SJSA1 (cell line): ENCODE results near the gene TMCO6. TPM values are rescaled to one million over a fixed set of nuclear protein-coding genes. Genes with fewer than 3 reads are reported as not detected.

Source experiments
- DNase-seq, 2 experiments: peaks; one replicate each; pipeline ENCODE4 v3.0.0-alpha.2; 2015 to 2020; ENCODE audit warnings: low spot score in 2 of 2, low read depth in 1 of 2
- H3K27ac ChIP-seq: fragments of 250-450 bp; sonication (Bioruptor Pico); 2 replicates; pipeline ENCODE4 v1.5.1; 2020; ENCODE audit warnings: mild to moderate bottlenecking, moderate library complexity
- H3K27me3 ChIP-seq: fragments of 250-450 bp; sonication (Bioruptor Pico); replicated peaks from 2 replicates; pipeline ENCODE4 v1.5.1; 2020; ENCODE audit warnings: mild to moderate bottlenecking, moderate library complexity
- H3K36me3 ChIP-seq: fragments of 250-450 bp; sonication (Bioruptor Pico); 2 replicates; pipeline ENCODE4 v1.5.1; 2020; ENCODE audit warnings: mild to moderate bottlenecking
- H3K4me1 ChIP-seq: fragments of 250-450 bp; sonication (Bioruptor Pico); replicated peaks from 2 replicates; pipeline ENCODE4 v1.6.1; 2021; ENCODE audit warnings: mild to moderate bottlenecking
- H3K4me3 ChIP-seq: fragments of 250-450 bp; sonication (Bioruptor Pico); 2 replicates; pipeline ENCODE4 v1.5.1; 2020; ENCODE audit warnings: mild to moderate bottlenecking
- H3K9me3 ChIP-seq: fragments of 250-450 bp; sonication (Bioruptor Pico); replicated peaks from 2 replicates; pipeline ENCODE4 v1.5.1; 2020; ENCODE audit warnings: mild to moderate bottlenecking
- total RNA-seq: library from RNA; depleted of rRNA; stranded (reverse); fragments of >200 nt; shearing (Covaris generic); gene quantifications from 2 replicates; pipeline ENCODE4 v1.2.3, GENCODE V29; 2014

The TMCO6 gene
- total RNA-seq, 1 experiment from 2014 or later: 17.9 TPM

GRCh38 chr5:140671472-140672125, 32.3 kb downstream of the TMCO6 start:
- no peaks in the 10 kb centered on the region for H3K27me3 ChIP-seq
- H3K27ac ChIP-seq: no peak overlapping the region
- H3K36me3 ChIP-seq: peaks cover 98% of the 10 kb centered on the region
- no peaks in the 10 kb centered on the region for H3K9me3 ChIP-seq
- H3K4me3 ChIP-seq: no peak overlapping the region
- DNase-seq: no peak
- no peaks in the 10 kb centered on the region for H3K4me1 ChIP-seq

- H3K4me3 ChIP-seq: no peak overlapping the region
- H3K36me3 ChIP-seq: peaks cover 98% of the 10 kb centered on the region
- DNase-seq: no peak
Observed at GRCh38 chr5:140672455-140673186, 33.4 kb downstream of the TMCO6 start.

GRCh38 chr5:140673187-140673976, 34.1 kb downstream of the TMCO6 start, which contains the start of gene DND1:
TSS of gene DND1 (minus strand) at chr5:140673576. CDS start at chr5:140673542, 34 bp downstream.
- DNase-seq: peak in 1 of 2 experiments; percentile 51
- no peaks in the 10 kb centered on the region for H3K9me3 ChIP-seq
- H3K27me3 ChIP-seq: no peaks in the 10 kb centered on the region
- H3K36me3 ChIP-seq: peaks cover 98% of the 10 kb centered on the region
- H3K4me3 ChIP-seq: no peak within 1 kb of the TSS
- no peak within 1 kb of the TSS for H3K27ac ChIP-seq
- no peaks in the 10 kb centered on the region for H3K4me1 ChIP-seq

More at GRCh38 chr5:140672455-140673186, 33.4 kb downstream of the TMCO6 start:
- no peaks in the 10 kb centered on the region for H3K27me3 ChIP-seq
- no peaks in the 10 kb centered on the region for H3K9me3 ChIP-seq
- H3K4me1 ChIP-seq: no peaks in the 10 kb centered on the region
- no peak overlapping the region for H3K27ac ChIP-seq

GRCh38 chr5:140674211-140674610, 35.0 kb downstream of the TMCO6 start:
- Histone ChIP-seq H3K4me3 (no peak overlapping the region), H3K9me3 (no peaks in the 10 kb centered on the region), H3K36me3 (peaks cover 98% of the 10 kb centered on the region), H3K27ac (no peak overlapping the region), H3K27me3 (no peaks in the 10 kb centered on the region), H3K4me1 (no peaks in the 10 kb centered on the region)
- DNase-seq: no peak

- no peak for DNase-seq
- H3K27me3 ChIP-seq: no peaks in the 10 kb centered on the region
- no peaks in the 10 kb centered on the region for H3K4me1 ChIP-seq
- no peak overlapping the region for H3K4me3 ChIP-seq
- peaks cover 98% of the 10 kb centered on the region for H3K36me3 ChIP-seq
- no peak overlapping the region for H3K27ac ChIP-seq
- no peaks in the 10 kb centered on the region for H3K9me3 ChIP-seq
Observed at GRCh38 chr5:140674629-140675028, 35.4 kb downstream of the TMCO6 start.

- Histone ChIP-seq H3K36me3 (peaks cover 100% of the 10 kb centered on the region), H3K9me3 (no peaks in the 10 kb centered on the region), H3K27me3 (no peaks in the 10 kb centered on the region), H3K4me1 (no peaks in the 10 kb centered on the region), H3K27ac (no peak overlapping the region), H3K4me3 (no peak overlapping the region)
- no peak for DNase-seq
Observed at GRCh38 chr5:140677947-140678346, 38.7 kb downstream of the TMCO6 start.

GRCh38 chr5:140678993-140679392, 39.7 kb downstream of the TMCO6 start:
- no peak for DNase-seq
- no peak overlapping the region for H3K27ac ChIP-seq
- no peaks in the 10 kb centered on the region for H3K27me3 ChIP-seq
- H3K4me3 ChIP-seq: no peak overlapping the region
- H3K36me3 ChIP-seq: peaks cover 100% of the 10 kb centered on the region
- H3K4me1 ChIP-seq: no peaks in the 10 kb centered on the region
- H3K9me3 ChIP-seq: no peaks in the 10 kb centered on the region

GRCh38 chr5:140690376-140690932, 51.2 kb downstream of the TMCO6 start:
- no peak for DNase-seq

GRCh38 chr5:140690941-140691924, 52.0 kb downstream of the TMCO6 start, which contains the start of the genes HARS1 and HARS2:
TSS of gene HARS1 (minus strand) at chr5:140691370. CDS start at chr5:140691304, 66 bp downstream.
TSS of gene HARS2 (plus strand) at chr5:140691455. CDS start at chr5:140691649, 194 bp downstream.
- peak; percentile 97 to 98 for DNase-seq
- H3K27me3 ChIP-seq: no peaks in the 10 kb centered on the region
- peaks cover 69% of the 10 kb centered on the region for H3K36me3 ChIP-seq
- peak within 1 kb of the TSS; percentile 59 for H3K4me3 ChIP-seq
- H3K4me1 ChIP-seq: peaks cover 15% of the 10 kb centered on the region
- H3K27ac ChIP-seq: peak within 1 kb of the TSS; percentile 54
- no peaks in the 10 kb centered on the region for H3K9me3 ChIP-seq

More at GRCh38 chr5:140690376-140690932, 51.2 kb downstream of the TMCO6 start:
- H3K27me3 ChIP-seq: no peaks in the 10 kb centered on the region
- H3K36me3 ChIP-seq: peaks cover 66% of the 10 kb centered on the region
- no peaks in the 10 kb centered on the region for H3K9me3 ChIP-seq
- peak overlapping the region; percentile 59 for H3K4me3 ChIP-seq
- H3K4me1 ChIP-seq: peaks cover 15% of the 10 kb centered on the region
- H3K27ac ChIP-seq: peak overlapping the region; percentile 41

GRCh38 chr5:140694276-140694675, 55.0 kb downstream of the TMCO6 start:
- H3K4me3 ChIP-seq: no peak overlapping the region
- H3K36me3 ChIP-seq: peaks cover 77% of the 10 kb centered on the region
- no peaks in the 10 kb centered on the region for H3K9me3 ChIP-seq
- peaks cover 15% of the 10 kb centered on the region for H3K4me1 ChIP-seq
- DNase-seq: no peak
- no peaks in the 10 kb centered on the region for H3K27me3 ChIP-seq
- H3K27ac ChIP-seq: no peak overlapping the region
